Right ventricle myocardium inferior (tissue), 1 donor: ENCODE data around the gene LRRC37A. TPM values are rescaled to one million over a fixed set of nuclear protein-coding genes. Genes with fewer than 3 reads are reported as not detected.
"Not testable (repeated sequence)": the region's sequence is repeated elsewhere in the genome, so short reads cannot be mapped to it uniquely, and the experiment has no call there.

Source experiments
- ATAC-seq: fragments of 200-7000 bp; cut with Tn5 transposase; one replicate; pipeline ENCODE4 v1.9.1; 2020; ENCODE audit warnings: mild to moderate bottlenecking, moderate library complexity
- DNase-seq: peaks from one replicate; pipeline ENCODE4 v3.0.0; 2021; ENCODE audit errors: missing footprints
- intact Hi-C: fragments of 100-400 bp; cut with DNase I; formaldehyde crosslinking; loops from one replicate; pipeline ENCODE4 v1.11.0; 2022
- long read RNA-seq: library from polyadenylated mRNA; unstranded; transcript quantifications from one replicate; pipeline ENCODE4 v2.0.0, GENCODE V29; 2021
- total RNA-seq: library from RNA; stranded (reverse); fragmentation: NEBNext Ultra II Directional; extraction: Animal tissue kit (Norgen Biotek cat#: 25700); gene quantifications from one replicate; pipeline ENCODE4 v1.2.1, GENCODE V29; 2021
- donor health status: DM: no; HTN: yes; CAD: no; lungs with severe emphysema.

LRRC37A gene
- total RNA-seq = 1.1 TPM
- long read RNA-seq = 0 reads

GRCh38 chr17:46294831-46295230 is at the start of gene LRRC37A:
Gene LRRC37A, plus strand, starts transcription at chr17:46295131. Its CDS starts 3 bp downstream, at chr17:46295134.
- DNase-seq, ATAC-seq, intact Hi-C loops: not testable (repeated sequence)

- intact Hi-C loops, DNase-seq: not testable (repeated sequence)
These were observed 45.8 kb upstream of the LRRC37A start for GRCh38 chr17:46249153-46249552.

GRCh38 chr17:46252804-46253203 is 42.1 kb upstream of the LRRC37A start:
- intact Hi-C loops, DNase-seq, ATAC-seq: not testable (repeated sequence)

More at GRCh38 chr17:46249153-46249552, 45.8 kb upstream of the LRRC37A start:
- not testable (repeated sequence) for ATAC-seq

- peak; percentile 42 for ATAC-seq
- DNase-seq = peak; percentile 80
- intact Hi-C loops = not testable (repeated sequence)
These were observed 41.2 kb upstream of the LRRC37A start for GRCh38 chr17:46253722-46254121.

- intact Hi-C loops, ATAC-seq, DNase-seq: not testable (repeated sequence)
These were observed 40.7 kb upstream of the LRRC37A start for GRCh38 chr17:46254215-46254614.

GRCh38 chr17:46256369-46256768 is 38.6 kb upstream of the LRRC37A start:
- DNase-seq, intact Hi-C loops, ATAC-seq: not testable (repeated sequence)

GRCh38 chr17:46259845-46260661 is 34.9 kb upstream of the LRRC37A start:
- DNase-seq, intact Hi-C loops: not testable (repeated sequence)
- peak; percentile 78 for ATAC-seq

GRCh38 chr17:46262271-46262670 is 32.7 kb upstream of the LRRC37A start:
- intact Hi-C loops = no loop called here
- DNase-seq (no peak), ATAC-seq (no peak)

- DNase-seq = no peak
- intact Hi-C loops = no loop called here
- ATAC-seq = no peak
These were observed 30.3 kb upstream of the LRRC37A start for GRCh38 chr17:46264456-46265198.

- intact Hi-C loops, DNase-seq: not testable (repeated sequence)
- peak; percentile 11 for ATAC-seq
These were observed 28.8 kb upstream of the LRRC37A start for GRCh38 chr17:46266063-46266655.

- DNase-seq (peak; percentile 94), ATAC-seq (peak; percentile 96)
- intact Hi-C loops = no loop called here
These were observed 28.0 kb upstream of the LRRC37A start for GRCh38 chr17:46266656-46267544.

- intact Hi-C loops = no loop called here
- ATAC-seq (no peak), DNase-seq (no peak)
These were observed 24.9 kb upstream of the LRRC37A start for GRCh38 chr17:46270032-46270431.

GRCh38 chr17:46273541-46274236 is 21.2 kb upstream of the LRRC37A start:
- ATAC-seq (no peak), DNase-seq (no peak)
- intact Hi-C loops = no loop called here

- ATAC-seq (no peak), DNase-seq (no peak)
- intact Hi-C loops = no loop called here
These were observed 20.7 kb upstream of the LRRC37A start for GRCh38 chr17:46274238-46274637.

GRCh38 chr17:46276728-46277479 is 18.0 kb upstream of the LRRC37A start:
- intact Hi-C loops, DNase-seq, ATAC-seq: not testable (repeated sequence)

GRCh38 chr17:46281336-46281735 is 13.6 kb upstream of the LRRC37A start:
- intact Hi-C loops = loop anchor here (10.0 kb wide), 1 partner anchor 277 kb away; no protein-coding TSS in a partner anchor
- not testable (repeated sequence) for ATAC-seq, DNase-seq

GRCh38 chr17:46282635-46283034 is 12.3 kb upstream of the LRRC37A start:
- intact Hi-C loops = loop anchor here (10.0 kb wide), 1 partner anchor 278 kb away; no protein-coding TSS in a partner anchor

More at GRCh38 chr17:46282635-46283034, 12.3 kb upstream of the LRRC37A start:
- not testable (repeated sequence) for DNase-seq, ATAC-seq
